HCT116 (cell line): Measurements from ENCODE around the gene CFAP410. TPM values are rescaled to one million over a fixed set of nuclear protein-coding genes. Genes with fewer than 3 reads are reported as not detected.

Source experiments
- ATAC-seq: fragments of 200-7000 bp; cut with Tn5 transposase; 2 replicates; pipeline ENCODE4 v1.9.1; 2020; ENCODE audit warnings: mild to moderate bottlenecking, moderate library complexity
- BruUV-seq: library from RNA; stranded (reverse); fragments of 400-500 nt; replicated peaks from 2 replicates; lab custom pipeline; 2021; lab: Mats Ljungman, UMichigan
- CTCF ChIA-PET: fragments of 300-600 bp; sonication (Branson Sonifier 250); formaldehyde crosslinking; loops from one replicate; lab custom pipeline; 2021; ENCODE audit warnings: antibody characterized with exemption; lab: Charles Lee
- POLR2A ChIA-PET: fragments of 300-600, 350-600 bp; sonication (Branson Sonifier 250); formaldehyde crosslinking; loops from one replicate; lab custom pipeline; 2021; ENCODE audit warnings: antibody characterized with exemption; lab: Charles Lee
- RAD21 ChIA-PET, 2 experiments: fragments of 300-600 bp; sonication (Branson Sonifier 250); formaldehyde crosslinking; loops; one replicate each; lab custom pipeline; 2023; ENCODE audit warnings: low total read pairs in 2 of 2; ENCODE audit not compliant: uncharacterized antibody in 2 of 2, unreplicated experiment in 2 of 2, low non-redundant PET in 1 of 2; lab: Charles Lee
- DNase-seq: peaks from one replicate; pipeline ENCODE4 v3.0.0-alpha.2; 2010; ENCODE audit warnings: low read depth, low spot score
- H2AFZ ChIP-seq: fragments of 200-600 bp; shearing (Covaris generic), sonication (generic); 2 replicates; pipeline ENCODE4 v1.6.1; 2017; ENCODE audit warnings: low read depth, mixed run types, mixed read lengths, antibody characterized with exemption, low read length; ENCODE audit not compliant: poor library complexity, severe bottlenecking
- H3K27ac ChIP-seq: 2 replicates; pipeline ENCODE4 v1.5.1; 2012; ENCODE audit warnings: low read depth, low read length
- H3K27me3 ChIP-seq: fragments of 200-600 bp; sonication (generic); 2 replicates; pipeline ENCODE4 v1.6.1; 2016; ENCODE audit warnings: mixed run types, low read length, mixed read lengths; ENCODE audit not compliant: insufficient read depth
- H3K36me3 ChIP-seq, 2 experiments: fragments of 200-500 bp in 1 of 2; fragments of 200-600 bp in 1 of 2; sonication (Bioruptor generic) in 1 of 2; sonication (generic) in 1 of 2; 2 replicates each; pipeline versions ENCODE4 v1.5.1 to v1.6.1; 2014 to 2016; ENCODE audit warnings: low read length in 2 of 2, inconsistent platforms in 1 of 2, mixed read lengths in 1 of 2, mixed run types in 1 of 2; ENCODE audit not compliant: insufficient read depth in 2 of 2, control insufficient read depth in 1 of 2
- H3K4me1 ChIP-seq, 2 experiments: fragments of 200-600 bp in 1 of 2; sonication (generic) in 1 of 2; 2 replicates each; pipeline versions ENCODE4 v1.5.1 to v1.6.1; 2012 to 2017; ENCODE audit warnings: low read length in 2 of 2, inconsistent platforms in 1 of 2, mild to moderate bottlenecking in 1 of 2, mixed read lengths in 1 of 2, mixed run types in 1 of 2, moderate library complexity in 1 of 2; ENCODE audit not compliant: insufficient read depth in 2 of 2, control insufficient read depth in 1 of 2
- H3K4me2 ChIP-seq: fragments of 200-600 bp; sonication (generic); 2 replicates; pipeline ENCODE4 v1.6.1; 2017; ENCODE audit warnings: mixed run types, low read length, mixed read lengths
- H3K4me3 ChIP-seq, 2 experiments: fragments of 200-600 bp in 1 of 2; sonication (generic) in 1 of 2; replicated peaks in 1 of 2; 2 replicates each; pipeline ENCODE4 v1.5.1; 2011 to 2016; ENCODE audit warnings: low read length in 2 of 2, control low read depth in 1 of 2, low read depth in 1 of 2, mild to moderate bottlenecking in 1 of 2, mixed read lengths in 1 of 2, mixed run types in 1 of 2
- H3K79me2 ChIP-seq: fragments of 200-600 bp; sonication (generic); 2 replicates; pipeline ENCODE4 v1.6.1; 2017; ENCODE audit warnings: mild to moderate bottlenecking, mixed run types, low read length, moderate library complexity, mixed read lengths; ENCODE audit not compliant: insufficient read depth
- H3K9ac ChIP-seq: fragments of 200-600 bp; sonication (generic); 2 replicates; pipeline ENCODE4 v1.6.1; 2016; ENCODE audit warnings: low read length, mixed read lengths
- H3K9me2 ChIP-seq: fragments of 200-600 bp; sonication (generic), shearing (Covaris generic); 2 replicates; pipeline ENCODE4 v1.6.1; 2017; ENCODE audit warnings: mixed run types, mild to moderate bottlenecking, moderate library complexity; ENCODE audit not compliant: insufficient read depth
- H3K9me3 ChIP-seq, 2 experiments: fragments of 200-500 bp in 1 of 2; fragments of 200-600 bp in 1 of 2; sonication (Bioruptor generic) in 1 of 2; sonication (generic) in 1 of 2; 2 replicates each; pipeline ENCODE4 v1.6.1; 2014 to 2017; ENCODE audit warnings: low read length in 2 of 2, mixed read lengths in 2 of 2, inconsistent platforms in 1 of 2, low read depth in 1 of 2, mild to moderate bottlenecking in 1 of 2, mixed run types in 1 of 2, moderate library complexity in 1 of 2; ENCODE audit not compliant: control insufficient read depth in 1 of 2, insufficient read depth in 1 of 2
- H4K20me1 ChIP-seq: fragments of 200-600 bp; sonication (generic), shearing (Covaris generic); 2 replicates; pipeline ENCODE4 v1.6.1; 2017; ENCODE audit warnings: mixed run types, mild to moderate bottlenecking, moderate library complexity; ENCODE audit not compliant: insufficient read depth
- CBX3 ChIP-seq: IDR thresholded peaks from 2 replicates; pipeline ENCODE4 v1.6.1; 2012; ENCODE audit warnings: low read depth
- CEBPB ChIP-seq: IDR thresholded peaks from 2 replicates; pipeline ENCODE4 v1.6.1; 2012; ENCODE audit warnings: low read depth
- CTCF ChIP-seq, 3 experiments: fragments of 200-600 bp in 1 of 3; sonication (generic) in 1 of 3; IDR thresholded peaks in 2 of 3; conservative IDR thresholded peaks in 1 of 3; 2 replicates each; pipeline ENCODE4 v1.5.1; 2012 to 2017; ENCODE audit warnings: low read depth in 2 of 3, low read length in 2 of 3, antibody characterized with exemption in 1 of 3, borderline replicate concordance in 1 of 3, control low read depth in 1 of 3, mild to moderate bottlenecking in 1 of 3, mixed read lengths in 1 of 3, mixed run types in 1 of 3, moderate library complexity in 1 of 3; ENCODE audit not compliant: insufficient read depth in 1 of 3
- ELF1 ChIP-seq: IDR thresholded peaks from 2 replicates; pipeline ENCODE4 v1.6.1; 2012; ENCODE audit warnings: low read depth, borderline replicate concordance
- EZH2 ChIP-seq: fragments of 200-600 bp; sonication (generic); IDR thresholded peaks from 2 replicates; pipeline ENCODE4 v1.6.1; 2017; ENCODE audit warnings: antibody characterized with exemption, mixed run types
- EZH2phosphoT487 ChIP-seq: fragments of 200-600 bp; IDR thresholded peaks from 2 replicates; pipeline ENCODE4 v1.6.1; 2018; ENCODE audit warnings: antibody characterized with exemption, borderline replicate concordance
- FOSL1 ChIP-seq: IDR thresholded peaks from 2 replicates; pipeline ENCODE4 v1.6.1; 2012; ENCODE audit warnings: low read depth
- POLR2A ChIP-seq: IDR thresholded peaks from 2 replicates; pipeline ENCODE4 v1.7.0; 2011; ENCODE audit warnings: borderline replicate concordance; ENCODE audit not compliant: insufficient read depth, insufficient read length; ENCODE audit errors: extremely low read depth
- RAD21 ChIP-seq: IDR thresholded peaks from 2 replicates; pipeline ENCODE4 v1.6.1; 2012; ENCODE audit warnings: low read depth, mild to moderate bottlenecking
- SIN3A ChIP-seq: IDR thresholded peaks from 2 replicates; pipeline ENCODE4 v1.6.1; 2012; ENCODE audit warnings: low read depth
- SP1 ChIP-seq: IDR thresholded peaks from 2 replicates; pipeline ENCODE4 v1.6.1; 2012; ENCODE audit warnings: low read depth
- SRF ChIP-seq: IDR thresholded peaks from 2 replicates; pipeline ENCODE4 v1.6.1; 2012; ENCODE audit warnings: low read depth
- TCF7L2 ChIP-seq: IDR thresholded peaks from 2 replicates; pipeline ENCODE4 v1.7.0; 2011; ENCODE audit warnings: borderline replicate concordance, inconsistent platforms; ENCODE audit not compliant: insufficient read depth, insufficient read length; ENCODE audit errors: extremely low read depth
- ZFX ChIP-seq: fragments of 450-650 bp; IDR thresholded peaks from 2 replicates; pipeline ENCODE4 v1.6.1; 2017
- ZNF274 ChIP-seq: fragments of 200-500 bp; sonication (Bioruptor generic); IDR thresholded peaks from 2 replicates; pipeline ENCODE4 v1.6.1; 2014; ENCODE audit warnings: mild to moderate bottlenecking, low read depth, low read length, inconsistent platforms
- intact Hi-C: fragments of 100-400 bp; cut with micrococcal nuclease; formaldehyde crosslinking; loops from 2 replicates; pipeline ENCODE4 v1.10.0; 2022
- total RNA-seq: library from RNA; stranded (reverse); gene quantifications from one replicate; pipeline ENCODE4 v1.2.1, GENCODE V29; 2021; ENCODE audit not compliant: unreplicated experiment
- TF ChIP-seq, protein P1 (sequence below): IDR thresholded peaks from 2 replicates; pipeline ENCODE4 v1.6.1; 2012
- TF ChIP-seq, protein P2 (sequence below): IDR thresholded peaks from 2 replicates; pipeline ENCODE4 v1.6.1; 2012; ENCODE audit warnings: low read depth

CFAP410 gene
- total RNA-seq, 1 experiment from 2014 or later = 15.3 TPM

GRCh38 chr21:44330698-44331097 is 8.5 kb downstream of the CFAP410 start (continued):
- TF ChIP-seq ELF1 (no peak), RAD21 (no peak), TCF7L2 (no peak), POLR2A (no peak), EZH2 (no peak)

- ATAC-seq (peak; percentile 4; the same call in 1 of the 2 replicates), DNase-seq (no peak)
- H3K36me3 ChIP-seq = no peaks in the 10 kb centered on the region; a peak in 1 of 4 replicates
- CTCF ChIA-PET = no interaction called here
- no peaks in the 10 kb centered on the region for H3K27me3 ChIP-seq
- no peaks in the 10 kb centered on the region for H3K9me3 ChIP-seq
- H3K79me2 ChIP-seq = no peaks in the 10 kb centered on the region
- no peak overlapping the region for H3K27ac ChIP-seq
- no peaks in the 10 kb centered on the region for H4K20me1 ChIP-seq
- TF ChIP-seq FOSL1 (no peak), ZNF274 (no peak), SRF (no peak), CBX3 (no peak), EZH2phosphoT487 (no peak), SIN3A (no peak), CEBPB (no peak), ZFX (no peak), CTCF (IDR thresholded peaks at IDR 0.05 in 2 of 3, conservative IDR thresholded peaks at IDR 0.05 in 1 of 3; ENCODE audit: borderline replicate concordance in 1 of 3, insufficient read depth in 1 of 3, low read depth in 2 of 3, low read length in 2 of 3) (no peak), SP1 (no peak), RAD21 (no peak), EZH2 (no peak)
- TF ChIP-seq, protein P1, sequence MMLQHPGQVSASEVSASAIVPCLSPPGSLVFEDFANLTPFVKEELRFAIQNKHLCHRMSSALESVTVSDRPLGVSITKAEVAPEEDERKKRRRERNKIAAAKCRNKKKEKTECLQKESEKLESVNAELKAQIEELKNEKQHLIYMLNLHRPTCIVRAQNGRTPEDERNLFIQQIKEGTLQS = no peak
- TF ChIP-seq, protein P2, sequence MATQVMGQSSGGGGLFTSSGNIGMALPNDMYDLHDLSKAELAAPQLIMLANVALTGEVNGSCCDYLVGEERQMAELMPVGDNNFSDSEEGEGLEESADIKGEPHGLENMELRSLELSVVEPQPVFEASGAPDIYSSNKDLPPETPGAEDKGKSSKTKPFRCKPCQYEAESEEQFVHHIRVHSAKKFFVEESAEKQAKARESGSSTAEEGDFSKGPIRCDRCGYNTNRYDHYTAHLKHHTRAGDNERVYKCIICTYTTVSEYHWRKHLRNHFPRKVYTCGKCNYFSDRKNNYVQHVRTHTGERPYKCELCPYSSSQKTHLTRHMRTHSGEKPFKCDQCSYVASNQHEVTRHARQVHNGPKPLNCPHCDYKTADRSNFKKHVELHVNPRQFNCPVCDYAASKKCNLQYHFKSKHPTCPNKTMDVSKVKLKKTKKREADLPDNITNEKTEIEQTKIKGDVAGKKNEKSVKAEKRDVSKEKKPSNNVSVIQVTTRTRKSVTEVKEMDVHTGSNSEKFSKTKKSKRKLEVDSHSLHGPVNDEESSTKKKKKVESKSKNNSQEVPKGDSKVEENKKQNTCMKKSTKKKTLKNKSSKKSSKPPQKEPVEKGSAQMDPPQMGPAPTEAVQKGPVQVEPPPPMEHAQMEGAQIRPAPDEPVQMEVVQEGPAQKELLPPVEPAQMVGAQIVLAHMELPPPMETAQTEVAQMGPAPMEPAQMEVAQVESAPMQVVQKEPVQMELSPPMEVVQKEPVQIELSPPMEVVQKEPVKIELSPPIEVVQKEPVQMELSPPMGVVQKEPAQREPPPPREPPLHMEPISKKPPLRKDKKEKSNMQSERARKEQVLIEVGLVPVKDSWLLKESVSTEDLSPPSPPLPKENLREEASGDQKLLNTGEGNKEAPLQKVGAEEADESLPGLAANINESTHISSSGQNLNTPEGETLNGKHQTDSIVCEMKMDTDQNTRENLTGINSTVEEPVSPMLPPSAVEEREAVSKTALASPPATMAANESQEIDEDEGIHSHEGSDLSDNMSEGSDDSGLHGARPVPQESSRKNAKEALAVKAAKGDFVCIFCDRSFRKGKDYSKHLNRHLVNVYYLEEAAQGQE = no peak
- TF ChIP-seq, all 23 proteins: peak for 0
- BruUV-seq = no TSS peak
- Histone ChIP-seq H3K9ac (no peak overlapping the region), H3K4me3 (no peak overlapping the region), H3K9me2 (no peaks in the 10 kb centered on the region), H2AFZ (no peak overlapping the region), H3K4me1 (no peaks in the 10 kb centered on the region), H3K4me2 (no peak overlapping the region)
- ChIA-PET RAD21 (no interaction called here), POLR2A (no interaction called here)
- intact Hi-C loops = no loop called here
Measured at GRCh38 chr21:44329971-44330681, 9.1 kb downstream of the CFAP410 start.
